Activated CD8-positive, alpha-beta memory T cell treated with anti-CD3 and anti-CD28 coated beads, Interleukin-2, amount 10 ng/mL, durations not matched to agents 7 days and 5 days (primary cell): ENCODE results near the gene MAU2. TPM values are rescaled to one million over a fixed set of nuclear protein-coding genes. Genes with fewer than 3 reads are reported as not detected.
"Not testable (repeated sequence)": the region's sequence is repeated elsewhere in the genome, so short reads cannot be mapped to it uniquely, and the experiment has no call there.

Experiments used
- ATAC-seq: fragments of 150-1000 bp; cut with Tn5 transposase; one replicate; pipeline ENCODE4 v1.10.0; 2021; ENCODE audit warnings: moderate library complexity
- CTCF ChIA-PET: fragments of 350-600 bp; sonication (Branson Sonifier 250); formaldehyde crosslinking; loops from one replicate; lab custom pipeline; 2021; ENCODE audit warnings: antibody characterized with exemption; lab: Charles Lee
- DNase-seq: peaks from one replicate; pipeline ENCODE4 v3.0.0-alpha.2; 2020
- H3K27ac Mint-ChIP-seq: one replicate; pipeline ENCODE4 v1.8.0; 2021; ENCODE audit warnings: mild to moderate bottlenecking, mixed read lengths
- H3K27me3 Mint-ChIP-seq: one replicate; pipeline ENCODE4 v1.8.0; 2021; ENCODE audit warnings: mixed read lengths
- H3K36me3 Mint-ChIP-seq: one replicate; pipeline ENCODE4 v1.8.0; 2021; ENCODE audit warnings: mild to moderate bottlenecking, mixed read lengths
- H3K4me1 Mint-ChIP-seq: one replicate; pipeline ENCODE4 v1.8.0; 2021; ENCODE audit warnings: mixed read lengths
- H3K4me3 Mint-ChIP-seq: one replicate; pipeline ENCODE4 v1.8.0; 2021; ENCODE audit warnings: mild to moderate bottlenecking, moderate library complexity, mixed read lengths
- H3K9me3 Mint-ChIP-seq: one replicate; pipeline ENCODE4 v1.8.0; 2022; ENCODE audit warnings: low read depth, mixed read lengths
- total RNA-seq, 2 experiments: library from RNA; stranded (reverse); gene quantifications; one replicate each; pipeline ENCODE4 v1.2.3, GENCODE V29; 2021

MAU2 gene
- total RNA-seq, 2 experiments from 2014 or later, result 80.6 to 82.4 TPM

- DNase-seq (peak; percentile 85), ATAC-seq (peak; percentile 71)
- H3K27me3 Mint-ChIP-seq, result no peaks in the 10 kb centered on the region
- no peak overlapping the region for H3K27ac Mint-ChIP-seq
- no peaks in the 10 kb centered on the region for H3K9me3 Mint-ChIP-seq
- CTCF ChIA-PET, result interaction anchor here (0.7 to 7.3 kb wide), 10 partner anchors 8 to 215 kb away, joined by 3 to 145 read pairs (median 3); partner anchors contain the start of genes GATAD2A and MEF2B
- H3K36me3 Mint-ChIP-seq, result no peaks in the 10 kb centered on the region
- H3K4me1 Mint-ChIP-seq, result peaks cover 33% of the 10 kb centered on the region
- H3K4me3 Mint-ChIP-seq, result no peak overlapping the region
Observed at GRCh38 chr19:19361075-19361594, 40.5 kb downstream of the MAU2 start.

DNA sequence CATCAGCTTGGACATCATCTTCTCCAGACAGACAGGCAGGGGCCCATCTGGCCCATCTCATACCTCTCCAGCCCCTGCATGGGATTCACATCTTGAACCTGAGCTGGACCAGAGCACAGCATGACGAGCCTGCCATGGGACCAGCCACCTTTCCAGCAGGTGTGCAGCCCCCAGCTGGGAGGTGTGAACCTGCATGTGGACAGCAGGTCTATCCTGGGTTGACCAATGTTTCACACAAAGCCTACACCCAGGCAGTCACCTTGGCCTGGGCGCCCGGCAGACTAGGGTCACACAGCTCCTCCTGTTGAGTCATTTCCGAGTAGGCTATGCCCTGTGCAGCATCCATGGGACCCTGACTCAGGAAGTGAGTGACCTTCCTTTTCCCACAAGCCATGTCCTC lies 41.4 kb downstream of the MAU2 start:
- no peaks in the 10 kb centered on the region for H3K9me3 Mint-ChIP-seq
- peaks cover 40% of the 10 kb centered on the region for H3K4me1 Mint-ChIP-seq
- no peak overlapping the region for H3K27ac Mint-ChIP-seq
- CTCF ChIA-PET, result interaction anchor here (0.5 to 7.3 kb wide), 11 partner anchors 9 to 304 kb away, joined by 3 to 145 read pairs (median 3); partner anchors contain the start of genes GATAD2A, NDUFA13 and TSSK6
- H3K4me3 Mint-ChIP-seq, result no peak overlapping the region
- H3K27me3 Mint-ChIP-seq, result no peaks in the 10 kb centered on the region
- ATAC-seq (no peak), DNase-seq (no peak)
- no peaks in the 10 kb centered on the region for H3K36me3 Mint-ChIP-seq

- no peaks in the 10 kb centered on the region for H3K27me3 Mint-ChIP-seq
- H3K4me3 Mint-ChIP-seq, result peak overlapping the region; percentile 45
- ATAC-seq (peak; percentile 90), DNase-seq (peak; percentile 86)
- no peaks in the 10 kb centered on the region for H3K36me3 Mint-ChIP-seq
- no peaks in the 10 kb centered on the region for H3K9me3 Mint-ChIP-seq
- CTCF ChIA-PET, result interaction anchor here (0.6 to 7.3 kb wide), 11 partner anchors 8 to 211 kb away, joined by 3 to 145 read pairs (median 4); partner anchors contain the start of genes GATAD2A and NR2C2AP
- peaks cover 25% of the 10 kb centered on the region for H3K4me1 Mint-ChIP-seq
- H3K27ac Mint-ChIP-seq, result peak overlapping the region; percentile 57
Observed at GRCh38 chr19:19366434-19367396, 46.1 kb downstream of the MAU2 start.

DNA sequence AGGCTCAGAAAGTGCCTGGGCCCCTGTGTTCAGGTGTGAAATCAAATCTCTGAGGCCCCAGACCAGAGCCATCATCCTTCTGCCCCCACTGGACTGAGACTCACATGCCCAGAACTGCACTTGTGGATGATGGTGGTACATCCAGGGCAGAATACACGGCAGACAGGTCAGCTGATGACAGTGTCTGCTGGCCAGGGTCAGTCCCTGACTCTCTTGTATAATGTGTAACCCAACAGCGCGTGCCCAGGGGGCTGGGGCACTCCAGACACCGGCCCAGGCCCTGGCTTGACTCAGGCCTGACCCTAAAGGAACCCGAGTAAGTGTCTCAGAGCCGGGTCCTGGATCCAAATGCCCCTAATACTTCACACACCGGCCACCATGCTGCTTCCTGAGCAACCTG lies 47.5 kb downstream of the MAU2 start:
- H3K4me3 Mint-ChIP-seq, result no peak overlapping the region
- no peaks in the 10 kb centered on the region for H3K27me3 Mint-ChIP-seq
- H3K27ac Mint-ChIP-seq, result no peak overlapping the region
- peaks cover 29% of the 10 kb centered on the region for H3K4me1 Mint-ChIP-seq
- CTCF ChIA-PET, result interaction anchor here (0.8 to 4.3 kb wide), 6 partner anchors 8 to 165 kb away, joined by 3 to 24 read pairs (median 4); partner anchors contain the start of gene NR2C2AP
- no peak for ATAC-seq
- no peaks in the 10 kb centered on the region for H3K9me3 Mint-ChIP-seq
- H3K36me3 Mint-ChIP-seq, result no peaks in the 10 kb centered on the region
- DNase-seq, result no peak

DNA sequence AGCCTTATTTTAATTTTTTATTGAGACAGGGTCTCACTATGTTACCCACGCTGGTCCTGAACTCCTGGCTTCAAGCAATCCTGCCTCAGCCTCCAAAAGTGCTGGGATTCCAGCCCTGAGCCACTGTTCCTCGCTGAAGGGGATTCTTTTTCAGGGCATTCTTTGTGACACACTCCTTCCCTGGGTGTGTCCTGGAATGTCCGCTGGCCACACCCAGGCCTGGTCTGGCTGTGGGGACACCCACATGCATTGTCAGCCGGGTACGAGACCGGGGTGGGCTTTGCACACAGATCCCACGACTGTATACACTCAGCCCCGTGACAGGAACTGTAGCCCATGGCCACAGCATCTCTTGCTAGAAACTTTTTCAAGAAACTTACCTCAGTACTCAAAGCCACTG lies 50.4 kb downstream of the MAU2 start:
- no peak overlapping the region for H3K27ac Mint-ChIP-seq
- H3K36me3 Mint-ChIP-seq, result no peaks in the 10 kb centered on the region
- ATAC-seq (no peak), DNase-seq (no peak)
- H3K9me3 Mint-ChIP-seq, result no peaks in the 10 kb centered on the region
- H3K27me3 Mint-ChIP-seq, result no peaks in the 10 kb centered on the region
- H3K4me3 Mint-ChIP-seq, result no peak overlapping the region
- H3K4me1 Mint-ChIP-seq, result peaks cover 20% of the 10 kb centered on the region
- CTCF ChIA-PET, result interaction anchor here (0.7 to 4.3 kb wide), 2 partner anchors 8 to 119 kb away, joined by 4 to 24 read pairs; no protein-coding TSS in a partner anchor

- Mint-ChIP-seq H3K9me3 (no peaks in the 10 kb centered on the region), H3K36me3 (no peaks in the 10 kb centered on the region), H3K4me3 (peak overlapping the region; percentile 23), H3K4me1 (peaks cover 11% of the 10 kb centered on the region), H3K27ac (peak overlapping the region; percentile 94), H3K27me3 (no peaks in the 10 kb centered on the region)
- peak; percentile 99 for ATAC-seq
- DNase-seq, result peak; percentile 79
- CTCF ChIA-PET, result interaction anchor here (0.7 to 2.1 kb wide), 9 partner anchors 8 to 199 kb away, joined by 3 to 18 read pairs (median 7); partner anchors contain the start of gene GATAD2A
Observed at GRCh38 chr19:19372656-19373416, 52.2 kb downstream of the MAU2 start.

- no peaks in the 10 kb centered on the region for H3K36me3 Mint-ChIP-seq
- no peaks in the 10 kb centered on the region for H3K27me3 Mint-ChIP-seq
- CTCF ChIA-PET, result interaction anchor here (0.8 to 2.6 kb wide), 5 partner anchors 9 to 111 kb away, joined by 3 to 9 read pairs (median 4); partner anchors contain the start of gene GATAD2A
- DNase-seq, result no peak
- peaks cover 10% of the 10 kb centered on the region for H3K4me1 Mint-ChIP-seq
- no peak for ATAC-seq
- no peak overlapping the region for H3K4me3 Mint-ChIP-seq
- no peaks in the 10 kb centered on the region for H3K9me3 Mint-ChIP-seq
- no peak overlapping the region for H3K27ac Mint-ChIP-seq
Observed at GRCh38 chr19:19379527-19379926, 58.9 kb downstream of the MAU2 start.

DNA sequence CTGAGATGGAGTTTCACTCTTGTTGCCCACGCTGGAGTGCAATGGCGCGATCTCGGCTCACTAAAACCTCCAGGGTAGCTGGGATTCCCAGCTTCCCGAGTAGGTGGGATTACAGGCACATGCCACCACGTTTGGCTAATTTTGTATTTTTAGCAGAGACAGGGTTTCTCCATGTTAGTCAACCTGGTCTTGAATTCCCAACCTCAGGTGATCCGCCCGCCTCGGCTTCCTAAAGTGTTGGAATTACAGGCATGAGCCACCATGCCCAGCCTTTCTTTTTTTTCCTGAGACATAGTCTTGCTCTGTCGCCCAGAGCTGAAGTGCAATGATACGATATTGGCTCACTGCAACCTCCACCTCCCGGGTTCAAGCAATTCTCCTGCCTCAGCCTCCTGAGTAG lies 59.7 kb downstream of the MAU2 start:
- CTCF ChIA-PET, result interaction anchor here (1.1 to 2.6 kb wide), 4 partner anchors 14 to 111 kb away, joined by 3 to 9 read pairs (median 4); partner anchors contain the start of gene GATAD2A
- ATAC-seq, H3K9me3 Mint-ChIP-seq, DNase-seq, H3K36me3 Mint-ChIP-seq, H3K27me3 Mint-ChIP-seq, H3K4me3 Mint-ChIP-seq, H3K27ac Mint-ChIP-seq: not testable (repeated sequence)
- peaks cover 10% of the 10 kb centered on the region for H3K4me1 Mint-ChIP-seq

- no peak overlapping the region for H3K27ac Mint-ChIP-seq
- DNase-seq (no peak), ATAC-seq (no peak)
- H3K9me3 Mint-ChIP-seq, result no peaks in the 10 kb centered on the region
- no peaks in the 10 kb centered on the region for H3K36me3 Mint-ChIP-seq
- CTCF ChIA-PET, result interaction anchor here (1.5 to 2.6 kb wide), 4 partner anchors 13 to 110 kb away, joined by 3 to 9 read pairs (median 4); partner anchors contain the start of gene GATAD2A
- H3K4me3 Mint-ChIP-seq, result no peak overlapping the region
- peaks cover 10% of the 10 kb centered on the region for H3K4me1 Mint-ChIP-seq
- no peaks in the 10 kb centered on the region for H3K27me3 Mint-ChIP-seq
Observed at GRCh38 chr19:19381007-19381926, 60.6 kb downstream of the MAU2 start.

- H3K4me1 Mint-ChIP-seq, result peaks cover 12% of the 10 kb centered on the region
- no peak overlapping the region for H3K4me3 Mint-ChIP-seq
- no peak for DNase-seq
- no peak overlapping the region for H3K27ac Mint-ChIP-seq
- CTCF ChIA-PET, result interaction anchor here (0.6 to 1.7 kb wide), 3 partner anchors 14 to 18 kb away, joined by 3 to 4 read pairs (median 3); no protein-coding TSS in a partner anchor
- H3K9me3 Mint-ChIP-seq, result no peaks in the 10 kb centered on the region
- no peaks in the 10 kb centered on the region for H3K36me3 Mint-ChIP-seq
- ATAC-seq, result no peak
- no peaks in the 10 kb centered on the region for H3K27me3 Mint-ChIP-seq
Observed at GRCh38 chr19:19382118-19382517, 61.5 kb downstream of the MAU2 start.

DNA sequence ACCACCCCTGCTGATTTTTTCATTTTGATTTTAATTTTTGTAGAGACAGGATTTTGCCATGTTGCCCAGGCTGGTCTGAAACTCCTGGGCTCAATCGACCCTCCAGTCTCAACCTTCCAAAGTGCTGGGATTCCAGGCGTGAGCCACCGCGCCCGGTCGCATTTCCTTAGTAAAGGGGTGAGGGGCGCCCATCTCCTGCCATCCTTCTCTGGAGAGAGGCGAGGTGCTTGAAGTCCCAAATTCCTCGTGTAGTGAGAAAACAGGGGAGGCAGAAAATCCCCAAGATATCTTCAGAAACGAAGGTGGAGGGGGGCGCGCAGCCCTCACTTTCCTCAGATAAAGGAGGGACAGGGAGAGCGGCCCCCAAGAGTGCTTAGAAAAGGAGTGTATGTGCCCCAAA lies 63.9 kb downstream of the MAU2 start:
- Mint-ChIP-seq H3K4me3 (peak overlapping the region; percentile 77), H3K9me3 (no peaks in the 10 kb centered on the region), H3K36me3 (peaks cover 6% of the 10 kb centered on the region), H3K27ac (no peak overlapping the region), H3K4me1 (peaks cover 36% of the 10 kb centered on the region), H3K27me3 (no peaks in the 10 kb centered on the region)
- no peak for ATAC-seq
- CTCF ChIA-PET, result interaction anchor here (1.0 to 1.8 kb wide), 4 partner anchors 11 to 105 kb away, joined by 3 to 11 read pairs (median 7); no protein-coding TSS in a partner anchor
- no peak for DNase-seq
